ENCODE results near the gene NDUFAB1. TPM values are rescaled to one million over a fixed set of nuclear protein-coding genes. Genes with fewer than 3 reads are reported as not detected.

The NDUFAB1 gene
- total and polyA plus RNA-seq, 2 of the 13 experiments (the other 11 are each of a cell fraction or from before 2014, with no cell fraction given), result 221 to 601 TPM

GRCh38 chr16:23629516-23629915 lies 33.4 kb upstream of the NDUFAB1 start (continued):
- no peak for TF ChIP-seq ZNF879 (CRISPR knock-in tag; IDR thresholded peaks at IDR 0.05)

DNA sequence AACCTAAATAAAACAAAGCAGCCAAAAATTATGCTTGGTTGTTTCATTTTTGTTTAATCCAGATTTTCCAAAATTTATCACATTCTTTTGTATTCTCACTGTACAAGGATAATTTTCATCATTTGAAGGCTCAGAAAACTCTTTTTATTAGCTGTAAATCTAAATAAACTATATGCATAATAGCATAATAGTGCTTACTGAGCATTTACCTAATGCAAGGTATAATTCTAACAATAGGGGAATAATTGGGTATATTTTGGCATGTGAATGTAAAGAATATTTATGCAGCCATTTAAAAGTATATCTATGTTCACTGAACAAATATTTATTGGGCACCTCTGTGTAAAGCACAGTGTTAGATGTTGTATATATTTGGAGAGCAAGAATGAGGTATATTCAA lies 28.0 kb upstream of the NDUFAB1 start:
- POLR2A ChIA-PET, result no interaction called here
- no peak for FAIRE-seq
- CTCF ChIA-PET (ENCODE audit: low intra/inter-chr PET ratio, low total read pairs), result no interaction called here
- Histone ChIP-seq H3K9ac (ENCODE audit: insufficient read depth, low read depth, low read length) (no peak overlapping the region), H3K4me2 (ENCODE audit: low read depth, low read length) (no peak overlapping the region), H3K4me1 (ENCODE audit: insufficient read depth, low read length) (no peaks in the 10 kb centered on the region), H3K36me3 (replicated peaks in 1 of 2; ENCODE audit: control insufficient read depth in 1 of 2, insufficient read depth in 2 of 2, low read length in 2 of 2) (peaks cover 31 to 85% of the 10 kb centered on the region in 2 experiments), H2AFZ (ENCODE audit: low read length) (no peak overlapping the region), H3K4me3 (replicated peaks in 1 of 3; ENCODE audit: insufficient read depth in 1 of 3, low read depth in 2 of 3, low read length in 3 of 3) (no peak overlapping the region), H3K79me2 (ENCODE audit: insufficient read depth, low read length) (no peaks in the 10 kb centered on the region), H3K27ac (ENCODE audit: extremely low read length, insufficient read depth, low read length) (no peak overlapping the region), H3K27me3 (ENCODE audit: control insufficient read depth in 1 of 2, insufficient read depth in 2 of 2, low read length in 2 of 2) (no peaks in the 10 kb centered on the region), H4K20me1 (ENCODE audit: insufficient read depth, low read length) (no peaks in the 10 kb centered on the region), H3K9me3 (ENCODE audit: low read length) (no peaks in the 10 kb centered on the region)
- no peak for DNase-seq (ENCODE audit: low spot score)
- BruUV-seq (replicated peaks), result no TSS peak
- intact Hi-C loops (cut with micrococcal nuclease; ENCODE audit: unreplicated experiment), result no loop called here
- in situ Hi-C loops (cut with HindIII; ENCODE audit: extremely low pct_ligation_motif_present, low pct_unique_long_range_greater_than_20kb), result no loop called here
- no peak for ATAC-seq
- TF ChIP-seq MAFF (IDR thresholded peaks at IDR 0.05; ENCODE audit: low read depth, low read length), result peak; percentile 63
- no peak for TF ChIP-seq ZNF33A (CRISPR knock-in tag; IDR thresholded peaks at IDR 0.05; ENCODE audit: borderline replicate concordance)
- 0 out of 2 replicates have a peak, but pooled peaks have one; percentile 30 for TF ChIP-seq ZSCAN12 (CRISPR knock-in tag; IDR thresholded peaks at IDR 0.05)
- TF ChIP-seq ZNF160 (CRISPR knock-in tag; IDR thresholded peaks at IDR 0.05), result no peak
- no peak for TF ChIP-seq CEBPG (CRISPR knock-in tag; IDR thresholded peaks at IDR 0.05)
- TF ChIP-seq, protein P1, sequence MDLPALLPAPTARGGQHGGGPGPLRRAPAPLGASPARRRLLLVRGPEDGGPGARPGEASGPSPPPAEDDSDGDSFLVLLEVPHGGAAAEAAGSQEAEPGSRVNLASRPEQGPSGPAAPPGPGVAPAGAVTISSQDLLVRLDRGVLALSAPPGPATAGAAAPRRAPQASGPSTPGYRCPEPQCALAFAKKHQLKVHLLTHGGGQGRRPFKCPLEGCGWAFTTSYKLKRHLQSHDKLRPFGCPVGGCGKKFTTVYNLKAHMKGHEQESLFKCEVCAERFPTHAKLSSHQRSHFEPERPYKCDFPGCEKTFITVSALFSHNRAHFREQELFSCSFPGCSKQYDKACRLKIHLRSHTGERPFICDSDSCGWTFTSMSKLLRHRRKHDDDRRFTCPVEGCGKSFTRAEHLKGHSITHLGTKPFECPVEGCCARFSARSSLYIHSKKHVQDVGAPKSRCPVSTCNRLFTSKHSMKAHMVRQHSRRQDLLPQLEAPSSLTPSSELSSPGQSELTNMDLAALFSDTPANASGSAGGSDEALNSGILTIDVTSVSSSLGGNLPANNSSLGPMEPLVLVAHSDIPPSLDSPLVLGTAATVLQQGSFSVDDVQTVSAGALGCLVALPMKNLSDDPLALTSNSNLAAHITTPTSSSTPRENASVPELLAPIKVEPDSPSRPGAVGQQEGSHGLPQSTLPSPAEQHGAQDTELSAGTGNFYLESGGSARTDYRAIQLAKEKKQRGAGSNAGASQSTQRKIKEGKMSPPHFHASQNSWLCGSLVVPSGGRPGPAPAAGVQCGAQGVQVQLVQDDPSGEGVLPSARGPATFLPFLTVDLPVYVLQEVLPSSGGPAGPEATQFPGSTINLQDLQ (CRISPR knock-in tag; IDR thresholded peaks at IDR 0.05), result no peak
- TF ChIP-seq THAP11 (CRISPR knock-in tag; IDR thresholded peaks at IDR 0.05), result no peak
- no peak for TF ChIP-seq DDIT3 (CRISPR knock-in tag; IDR thresholded peaks at IDR 0.05)
- no peak for TF ChIP-seq SIN3A (IDR thresholded peaks at IDR 0.05; ENCODE audit: borderline replicate concordance, low read depth, low read length)
- no peak for TF ChIP-seq AKAP8 (CRISPR knock-in tag; IDR thresholded peaks at IDR 0.05)
- no peak for TF ChIP-seq ZNF564 (CRISPR knock-in tag; IDR thresholded peaks at IDR 0.05)
- TF ChIP-seq MAFK (conservative IDR thresholded peaks at IDR 0.05 in 1 of 2, IDR thresholded peaks at IDR 0.05 in 1 of 2; ENCODE audit: low read length in 2 of 2), result peak; percentile 57 to 66; a peak in 3 of 4 replicates
- TF ChIP-seq HOXA7 (CRISPR knock-in tag; IDR thresholded peaks at IDR 0.05), result no peak

All from HepG2 (cell line).